H9 (cell line): Measurements from ENCODE around the gene GALNS. TPM values are rescaled to one million over a fixed set of nuclear protein-coding genes. Genes with fewer than 3 reads are reported as not detected.

Experiments used
- DNase-seq: peaks from one replicate; pipeline ENCODE4 v3.0.0-alpha.2; 2017
- H2AFZ ChIP-seq: one replicate; pipeline ENCODE4 v1.6.1; 2013; ENCODE audit warnings: mild to moderate bottlenecking, low read length, control low read depth, moderate library complexity
- H2AK5ac ChIP-seq: 2 replicates; pipeline ENCODE4 v1.6.1; 2013; ENCODE audit warnings: low read length, control low read depth, mixed read lengths; ENCODE audit not compliant: insufficient read length
- H2BK120ac ChIP-seq: one replicate; pipeline ENCODE4 v1.6.1; 2013; ENCODE audit warnings: low read depth, mild to moderate bottlenecking, low read length, control low read depth, inconsistent platforms; ENCODE audit not compliant: poor library complexity, severe bottlenecking
- H2BK12ac ChIP-seq: 2 replicates; pipeline ENCODE4 v1.6.1; 2013; ENCODE audit warnings: low read length, control low read depth, mixed read lengths, low read depth; ENCODE audit not compliant: insufficient read length
- H2BK15ac ChIP-seq: 2 replicates; pipeline ENCODE4 v1.6.1; 2013; ENCODE audit warnings: low read depth, low read length, control low read depth
- H2BK20ac ChIP-seq: one replicate; pipeline ENCODE4 v1.6.1; 2013; ENCODE audit warnings: low read depth, mild to moderate bottlenecking, low read length, control low read depth, inconsistent platforms; ENCODE audit not compliant: poor library complexity, severe bottlenecking
- H2BK5ac ChIP-seq: 2 replicates; pipeline ENCODE4 v1.6.1; 2013; ENCODE audit warnings: low read length, control low read depth, mixed read lengths; ENCODE audit not compliant: insufficient read length
- H3K14ac ChIP-seq: 2 replicates; pipeline ENCODE4 v1.6.1; 2013; ENCODE audit warnings: low read length, control low read depth; ENCODE audit not compliant: insufficient read depth
- H3K18ac ChIP-seq: 2 replicates; pipeline ENCODE4 v1.6.1; 2013; ENCODE audit warnings: low read depth, mild to moderate bottlenecking, mixed read lengths, low read length, control low read depth; ENCODE audit not compliant: insufficient read length
- H3K23ac ChIP-seq: 2 replicates; pipeline ENCODE4 v1.6.1; 2013; ENCODE audit warnings: low read length, control low read depth, mixed read lengths, low read depth; ENCODE audit not compliant: insufficient read length
- H3K23me2 ChIP-seq: 2 replicates; pipeline ENCODE4 v1.6.1; 2013; ENCODE audit warnings: low read depth, mild to moderate bottlenecking, mixed read lengths, low read length, control low read depth; ENCODE audit not compliant: insufficient read length, poor library complexity, severe bottlenecking
- H3K27ac ChIP-seq: 2 replicates; pipeline ENCODE4 v1.5.1; 2013; ENCODE audit warnings: low read length, control low read depth, mixed read lengths, low read depth; ENCODE audit not compliant: insufficient read length
- H3K27me3 ChIP-seq: 2 replicates; pipeline ENCODE4 v1.6.1; 2013; ENCODE audit warnings: low read length, control low read depth, inconsistent platforms; ENCODE audit not compliant: insufficient read depth
- H3K4ac ChIP-seq: 2 replicates; pipeline ENCODE4 v1.6.1; 2013; ENCODE audit warnings: low read depth, mild to moderate bottlenecking, control low read depth, inconsistent platforms, low read length, moderate library complexity
- H3K4me1 ChIP-seq: 2 replicates; pipeline ENCODE4 v1.6.1; 2013; ENCODE audit warnings: low read length, control low read depth, inconsistent platforms; ENCODE audit not compliant: insufficient read depth
- H3K4me2 ChIP-seq: 2 replicates; pipeline ENCODE4 v1.6.1; 2013; ENCODE audit warnings: low read length, control low read depth, mixed read lengths; ENCODE audit not compliant: insufficient read length, insufficient read depth
- H3K56ac ChIP-seq: 2 replicates; pipeline ENCODE4 v1.6.1; 2013; ENCODE audit warnings: low read depth, mild to moderate bottlenecking, mixed read lengths, low read length, control low read depth; ENCODE audit not compliant: insufficient read length
- H3K79me1 ChIP-seq: 2 replicates; pipeline ENCODE4 v1.6.1; 2013; ENCODE audit warnings: low read depth, mild to moderate bottlenecking, moderate library complexity, low read length, control low read depth, inconsistent platforms; ENCODE audit not compliant: insufficient read depth, poor library complexity, severe bottlenecking
- H3K79me2 ChIP-seq: 2 replicates; pipeline ENCODE4 v1.6.1; 2013; ENCODE audit warnings: low read length, control low read depth, inconsistent platforms; ENCODE audit not compliant: insufficient read depth
- H3K9ac ChIP-seq: 2 replicates; pipeline ENCODE4 v1.6.1; 2013; ENCODE audit warnings: low read length, control low read depth, mixed read lengths; ENCODE audit not compliant: insufficient read length; ENCODE audit errors: extremely low read depth
- H3K9me3 ChIP-seq: one replicate; pipeline ENCODE4 v1.6.1; 2013; ENCODE audit warnings: low read depth, low read length, inconsistent platforms; ENCODE audit not compliant: control insufficient read depth
- H3T11ph ChIP-seq: one replicate; pipeline ENCODE4 v1.6.1; 2013; ENCODE audit warnings: mild to moderate bottlenecking, low read length, control low read depth, inconsistent platforms
- H4K20me1 ChIP-seq: one replicate; pipeline ENCODE4 v1.6.1; 2013; ENCODE audit not compliant: control insufficient read depth, insufficient read length, insufficient read depth
- H4K5ac ChIP-seq: 2 replicates; pipeline ENCODE4 v1.6.1; 2013; ENCODE audit warnings: low read depth, mild to moderate bottlenecking, mixed read lengths, low read length, control low read depth; ENCODE audit not compliant: insufficient read length
- H4K8ac ChIP-seq: replicated peaks from 2 replicates; pipeline ENCODE4 v1.6.1; 2013; ENCODE audit warnings: low read length, control low read depth, mixed read lengths, low read depth; ENCODE audit not compliant: insufficient read length
- H4K91ac ChIP-seq: 2 replicates; pipeline ENCODE4 v1.6.1; 2013; ENCODE audit warnings: low read depth, mild to moderate bottlenecking, moderate library complexity, mixed read lengths, low read length, control low read depth; ENCODE audit not compliant: insufficient read length
- H3K27ac Mint-ChIP-seq, 3 experiments: 2 replicates in 2 of 3; 3 replicates in 1 of 3; pipeline ENCODE4 v1.8.0; 2020 to 2021; ENCODE audit warnings: mixed read lengths in 3 of 3, mild to moderate bottlenecking in 1 of 3, moderate library complexity in 1 of 3
- H3K27me3 Mint-ChIP-seq: 2 replicates; pipeline ENCODE4 v1.8.0; 2021; ENCODE audit warnings: low read depth, mild to moderate bottlenecking, moderate library complexity, mixed read lengths
- H3K36me3 Mint-ChIP-seq, 3 experiments: 2 replicates in 2 of 3; 3 replicates in 1 of 3; pipeline ENCODE4 v1.8.0; 2020 to 2021; ENCODE audit warnings: low read depth in 3 of 3, mixed read lengths in 3 of 3; ENCODE audit not compliant: insufficient read depth in 1 of 3
- H3K4me1 Mint-ChIP-seq, 2 experiments: 2 replicates each; pipeline ENCODE4 v1.8.0; 2020; ENCODE audit warnings: mixed read lengths in 2 of 2
- H3K4me3 Mint-ChIP-seq, 2 experiments: 2 replicates in 1 of 2; 3 replicates in 1 of 2; pipeline ENCODE4 v1.8.0; 2020 to 2021; ENCODE audit warnings: mild to moderate bottlenecking in 2 of 2, mixed read lengths in 2 of 2, moderate library complexity in 1 of 2
- H3K9me3 Mint-ChIP-seq, 2 experiments: 2 replicates in 1 of 2; 3 replicates in 1 of 2; pipeline ENCODE4 v1.8.0; 2020; ENCODE audit warnings: mild to moderate bottlenecking in 2 of 2, mixed read lengths in 2 of 2, moderate library complexity in 1 of 2
- WGBS: extraction: QIAGEN DNeasy Blood & Tissue Kit; methylation state at CpG from one replicate; pipeline ENCODE4 v1.1.7; 2013; ENCODE audit warnings: missing lambda C conversion rate, low lambda C conversion rate, mixed read lengths; ENCODE audit not compliant: insufficient read length; ENCODE audit errors: extremely low coverage; 5-methylcytosine and 5-hydroxymethylcytosine counted together
- total RNA-seq: library from RNA; stranded (reverse); gene quantifications from 2 replicates; pipeline ENCODE4 v1.2.1, GENCODE V29; 2021
- TF ChIP-seq, protein P1 (sequence below): fragments of 200-600 bp; sonication (generic); conservative IDR thresholded peaks from 3 replicates; pipeline ENCODE4 v1.8.0; 2021; ENCODE audit warnings: antibody characterized with exemption, mild to moderate bottlenecking

Gene GALNS
- total RNA-seq, 1 experiment from 2014 or later: 20.3 TPM

DNA sequence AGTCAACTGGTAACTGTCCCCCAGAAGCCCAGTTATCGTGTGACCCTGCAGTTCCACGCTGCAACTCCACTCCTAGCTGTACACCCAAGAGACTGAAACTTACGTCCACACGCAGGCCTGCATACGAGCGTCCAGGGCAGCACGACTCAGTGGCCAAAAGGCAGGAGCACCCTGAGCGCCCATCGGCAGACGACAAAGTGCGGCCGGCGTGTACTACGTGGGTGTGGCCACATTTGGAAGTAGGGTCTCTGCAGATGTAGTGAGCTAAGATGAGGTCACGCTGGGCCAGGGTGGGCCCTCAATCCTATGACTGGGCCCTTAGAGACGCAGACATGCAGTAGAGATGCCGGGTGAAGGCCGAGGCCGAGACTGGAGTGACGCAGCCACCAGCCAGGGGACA lies 13.5 kb downstream of the GALNS start:
- no peaks in the 10 kb centered on the region for H3K4me1 Mint-ChIP-seq
- no peaks in the 10 kb centered on the region for H3K4me1 ChIP-seq
- no peak overlapping the region for H3K9ac ChIP-seq

More for the DNA sequence above, 13.5 kb downstream of the GALNS start:
- Histone ChIP-seq H2BK20ac (no peak overlapping the region), H3K4me2 (no peak overlapping the region), H3K18ac (no peak overlapping the region), H3K79me2 (no peaks in the 10 kb centered on the region), H4K8ac (no peak overlapping the region), H2AK5ac (no peak overlapping the region), H2BK12ac (no peak overlapping the region), H3K27me3 (no peaks in the 10 kb centered on the region), H3K14ac (no peak overlapping the region), H3K79me1 (no peaks in the 10 kb centered on the region), H4K5ac (no peak overlapping the region), H2BK5ac (no peak overlapping the region), H3K27ac (no peak overlapping the region), H2BK120ac (no peak overlapping the region), H2BK15ac (no peak overlapping the region), H4K91ac (no peak overlapping the region), H3K9me3 (no peaks in the 10 kb centered on the region), H4K20me1 (no peaks in the 10 kb centered on the region), H3K23ac (no peak overlapping the region), H3K4ac (no peak overlapping the region), H2AFZ (no peak overlapping the region), H3K56ac (no peak overlapping the region), H3T11ph (no peak overlapping the region), H3K23me2 (no peaks in the 10 kb centered on the region)
- Mint-ChIP-seq H3K9me3 (no peaks in the 10 kb centered on the region), H3K27ac (no peak overlapping the region), H3K27me3 (no peaks in the 10 kb centered on the region), H3K4me3 (no peak overlapping the region), H3K36me3 (peaks cover 4 to 11% (median 9%) of the 10 kb centered on the region in 3 experiments; a peak in 6 of 7 replicates)
- TF ChIP-seq, protein P1, sequence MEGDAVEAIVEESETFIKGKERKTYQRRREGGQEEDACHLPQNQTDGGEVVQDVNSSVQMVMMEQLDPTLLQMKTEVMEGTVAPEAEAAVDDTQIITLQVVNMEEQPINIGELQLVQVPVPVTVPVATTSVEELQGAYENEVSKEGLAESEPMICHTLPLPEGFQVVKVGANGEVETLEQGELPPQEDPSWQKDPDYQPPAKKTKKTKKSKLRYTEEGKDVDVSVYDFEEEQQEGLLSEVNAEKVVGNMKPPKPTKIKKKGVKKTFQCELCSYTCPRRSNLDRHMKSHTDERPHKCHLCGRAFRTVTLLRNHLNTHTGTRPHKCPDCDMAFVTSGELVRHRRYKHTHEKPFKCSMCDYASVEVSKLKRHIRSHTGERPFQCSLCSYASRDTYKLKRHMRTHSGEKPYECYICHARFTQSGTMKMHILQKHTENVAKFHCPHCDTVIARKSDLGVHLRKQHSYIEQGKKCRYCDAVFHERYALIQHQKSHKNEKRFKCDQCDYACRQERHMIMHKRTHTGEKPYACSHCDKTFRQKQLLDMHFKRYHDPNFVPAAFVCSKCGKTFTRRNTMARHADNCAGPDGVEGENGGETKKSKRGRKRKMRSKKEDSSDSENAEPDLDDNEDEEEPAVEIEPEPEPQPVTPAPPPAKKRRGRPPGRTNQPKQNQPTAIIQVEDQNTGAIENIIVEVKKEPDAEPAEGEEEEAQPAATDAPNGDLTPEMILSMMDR: no peak
- no CpG with 5 or more reads among the region's 20 CpGs for WGBS
- no peak for DNase-seq
